ENCODE measurements around the gene IGFBPL1.

IGFBPL1 gene

GRCh38 chr9:38443597-38443996 is 19.3 kb upstream of the IGFBPL1 start:
- TF ChIP-seq CTCF (conservative IDR thresholded peaks at IDR 0.05) = no peak
- no peak overlapping the region for H3K27ac ChIP-seq

GRCh38 chr9:38443181-38443580 is 18.9 kb upstream of the IGFBPL1 start:
- no peak overlapping the region for H3K27ac ChIP-seq
- TF ChIP-seq CTCF (conservative IDR thresholded peaks at IDR 0.05) = no peak

GRCh38 chr9:38442473-38443096 is 18.3 kb upstream of the IGFBPL1 start:
- H3K27ac ChIP-seq = no peak overlapping the region
- TF ChIP-seq CTCF (conservative IDR thresholded peaks at IDR 0.05) = no peak

GRCh38 chr9:38441347-38442085 is 17.3 kb upstream of the IGFBPL1 start:
- TF ChIP-seq CTCF (conservative IDR thresholded peaks at IDR 0.05) = no peak
- H3K27ac ChIP-seq = no peak overlapping the region

- no peak overlapping the region for H3K27ac ChIP-seq
- TF ChIP-seq CTCF (conservative IDR thresholded peaks at IDR 0.05) = no peak
Measured at GRCh38 chr9:38440516-38440915, 16.3 kb upstream of the IGFBPL1 start.

GRCh38 chr9:38439916-38440301 is 15.7 kb upstream of the IGFBPL1 start:
- TF ChIP-seq CTCF (conservative IDR thresholded peaks at IDR 0.05) = no peak
- no peak overlapping the region for H3K27ac ChIP-seq

GRCh38 chr9:38439291-38439915 is 15.1 kb upstream of the IGFBPL1 start:
- no peak overlapping the region; the same call in 1 of the 2 replicates for H3K27ac ChIP-seq
- no peak for TF ChIP-seq CTCF (conservative IDR thresholded peaks at IDR 0.05)
